Fibroblast of lung (primary cell): ENCODE results near the gene SELENOW.

Experiments
- EZH2 ChIP-seq: IDR thresholded peaks from 2 replicates; pipeline ENCODE4 v1.5.1; 2012; ENCODE audit warnings: low read length, control low read depth, mild to moderate bottlenecking; ENCODE audit errors: missing control alignments
- TF ChIP-seq, protein P1 (sequence below), 2 donors: IDR thresholded peaks in 1 of 2; conservative IDR thresholded peaks in 1 of 2; 1 replicate in 1 of 2; 2 replicates in 1 of 2; pipeline ENCODE4 v1.5.1; 2011 to 2012; ENCODE audit warnings: low read length in 2 of 2, control low read depth in 1 of 2, inconsistent platforms in 1 of 2, low read depth in 1 of 2, mild to moderate bottlenecking in 1 of 2

DNA sequence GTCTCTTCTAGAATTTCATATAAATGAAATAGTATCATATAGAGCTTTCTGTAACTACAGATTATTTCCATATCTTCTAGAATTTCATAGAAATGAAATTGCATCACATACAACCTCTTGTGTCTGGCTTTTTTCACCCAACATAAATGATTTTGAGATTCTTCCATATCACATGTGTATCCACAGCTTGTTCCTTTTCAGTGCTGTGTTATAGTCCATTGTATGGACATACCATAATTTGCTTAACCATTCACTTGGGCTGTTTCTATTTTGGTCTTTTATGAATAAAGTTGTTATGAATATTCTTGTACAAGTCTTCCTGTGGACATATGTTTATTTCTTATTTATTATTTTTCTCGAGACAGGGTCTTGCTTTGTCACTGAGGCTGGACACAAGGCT lies 14.1 kb downstream of the SELENOW start:
- no peak for TF ChIP-seq EZH2
- TF ChIP-seq, protein P1, sequence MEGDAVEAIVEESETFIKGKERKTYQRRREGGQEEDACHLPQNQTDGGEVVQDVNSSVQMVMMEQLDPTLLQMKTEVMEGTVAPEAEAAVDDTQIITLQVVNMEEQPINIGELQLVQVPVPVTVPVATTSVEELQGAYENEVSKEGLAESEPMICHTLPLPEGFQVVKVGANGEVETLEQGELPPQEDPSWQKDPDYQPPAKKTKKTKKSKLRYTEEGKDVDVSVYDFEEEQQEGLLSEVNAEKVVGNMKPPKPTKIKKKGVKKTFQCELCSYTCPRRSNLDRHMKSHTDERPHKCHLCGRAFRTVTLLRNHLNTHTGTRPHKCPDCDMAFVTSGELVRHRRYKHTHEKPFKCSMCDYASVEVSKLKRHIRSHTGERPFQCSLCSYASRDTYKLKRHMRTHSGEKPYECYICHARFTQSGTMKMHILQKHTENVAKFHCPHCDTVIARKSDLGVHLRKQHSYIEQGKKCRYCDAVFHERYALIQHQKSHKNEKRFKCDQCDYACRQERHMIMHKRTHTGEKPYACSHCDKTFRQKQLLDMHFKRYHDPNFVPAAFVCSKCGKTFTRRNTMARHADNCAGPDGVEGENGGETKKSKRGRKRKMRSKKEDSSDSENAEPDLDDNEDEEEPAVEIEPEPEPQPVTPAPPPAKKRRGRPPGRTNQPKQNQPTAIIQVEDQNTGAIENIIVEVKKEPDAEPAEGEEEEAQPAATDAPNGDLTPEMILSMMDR (conservative IDR thresholded peaks at IDR 0.05 in 1 of 2, IDR thresholded peaks at IDR 0.05 in 1 of 2; ENCODE audit: low read depth in 1 of 2, low read length in 2 of 2) = no peak
